Measurements from ENCODE around the gene SLC12A7.

GRCh38 chr5:1064383-1065142, 47.3 kb downstream of the SLC12A7 start:
- TF ChIP-seq, protein P1, sequence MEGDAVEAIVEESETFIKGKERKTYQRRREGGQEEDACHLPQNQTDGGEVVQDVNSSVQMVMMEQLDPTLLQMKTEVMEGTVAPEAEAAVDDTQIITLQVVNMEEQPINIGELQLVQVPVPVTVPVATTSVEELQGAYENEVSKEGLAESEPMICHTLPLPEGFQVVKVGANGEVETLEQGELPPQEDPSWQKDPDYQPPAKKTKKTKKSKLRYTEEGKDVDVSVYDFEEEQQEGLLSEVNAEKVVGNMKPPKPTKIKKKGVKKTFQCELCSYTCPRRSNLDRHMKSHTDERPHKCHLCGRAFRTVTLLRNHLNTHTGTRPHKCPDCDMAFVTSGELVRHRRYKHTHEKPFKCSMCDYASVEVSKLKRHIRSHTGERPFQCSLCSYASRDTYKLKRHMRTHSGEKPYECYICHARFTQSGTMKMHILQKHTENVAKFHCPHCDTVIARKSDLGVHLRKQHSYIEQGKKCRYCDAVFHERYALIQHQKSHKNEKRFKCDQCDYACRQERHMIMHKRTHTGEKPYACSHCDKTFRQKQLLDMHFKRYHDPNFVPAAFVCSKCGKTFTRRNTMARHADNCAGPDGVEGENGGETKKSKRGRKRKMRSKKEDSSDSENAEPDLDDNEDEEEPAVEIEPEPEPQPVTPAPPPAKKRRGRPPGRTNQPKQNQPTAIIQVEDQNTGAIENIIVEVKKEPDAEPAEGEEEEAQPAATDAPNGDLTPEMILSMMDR (IDR thresholded peaks at IDR 0.05) = no peak
- no peak for TF ChIP-seq POLR2A (IDR thresholded peaks at IDR 0.05)

Measured in right lobe of liver (tissue), 4 donors.